Natural killer cell (primary cell): ENCODE data around the gene ERCC2. TPM values are rescaled to one million over a fixed set of nuclear protein-coding genes. Genes with fewer than 3 reads are reported as not detected.

Experiments
- ATAC-seq, 3 donors: fragments of 150-1000 bp in 2 of 3; fragments of 200-7000 bp in 1 of 3; cut with Tn5 transposase; 1 replicate in 1 of 3; 2 replicates in 2 of 3; pipeline ENCODE4 v1.10.0; 2021; ENCODE audit warnings: mild to moderate bottlenecking in 2 of 3, moderate library complexity in 2 of 3
- DNase-seq, 2 donors: peaks; one replicate each; pipeline versions ENCODE4 v3.0.0 to v3.0.0-alpha.2; 2013 to 2021; ENCODE audit warnings: mixed read lengths in 1 of 2
- H3K27ac ChIP-seq: one replicate; pipeline ENCODE4 v1.5.1; 2013; ENCODE audit warnings: mild to moderate bottlenecking, low read length
- H3K27me3 ChIP-seq: one replicate; pipeline ENCODE4 v1.6.1; 2013; ENCODE audit warnings: low read length; ENCODE audit not compliant: control insufficient read depth, insufficient read depth
- H3K36me3 ChIP-seq: one replicate; pipeline ENCODE4 v1.6.1; 2013; ENCODE audit warnings: low read length; ENCODE audit not compliant: control insufficient read depth, insufficient read depth
- H3K4me1 ChIP-seq: one replicate; pipeline ENCODE4 v1.6.1; 2013; ENCODE audit warnings: low read length; ENCODE audit not compliant: control insufficient read depth, insufficient read depth
- H3K4me3 ChIP-seq: one replicate; pipeline ENCODE4 v1.5.1; 2013; ENCODE audit warnings: low read length
- H3K9me3 ChIP-seq: one replicate; pipeline ENCODE4 v1.6.1; 2013; ENCODE audit warnings: low read length; ENCODE audit not compliant: control insufficient read depth, insufficient read depth
- H3K27ac Mint-ChIP-seq, 2 donors: one replicate each; pipeline ENCODE4 v1.8.0; 2022; ENCODE audit warnings: mild to moderate bottlenecking in 2 of 2, mixed read lengths in 2 of 2, moderate library complexity in 1 of 2
- H3K27me3 Mint-ChIP-seq, 2 donors: one replicate each; pipeline ENCODE4 v1.8.0; 2022; ENCODE audit warnings: low read depth in 2 of 2, mixed read lengths in 2 of 2
- H3K36me3 Mint-ChIP-seq: one replicate; pipeline ENCODE4 v1.8.0; 2022; ENCODE audit warnings: mixed read lengths
- H3K4me1 Mint-ChIP-seq, 2 donors: one replicate each; pipeline ENCODE4 v1.8.0; 2022; ENCODE audit warnings: mixed read lengths in 2 of 2
- H3K4me3 Mint-ChIP-seq: one replicate; pipeline ENCODE4 v1.8.0; 2022; ENCODE audit warnings: mild to moderate bottlenecking, moderate library complexity, mixed read lengths
- H3K9me3 Mint-ChIP-seq, 2 donors: one replicate each; pipeline ENCODE4 v1.8.0; 2022; ENCODE audit warnings: mixed read lengths in 2 of 2
- CTCF ChIP-seq: fragments of 200-600 bp; IDR thresholded peaks from one replicate; pipeline ENCODE4 v1.8.0; 2022; ENCODE audit warnings: antibody characterized with exemption
- WGBS: methylation state at CpG from one replicate; pipeline ENCODE4 v1.1.7; 2013; ENCODE audit warnings: missing lambda C conversion rate; ENCODE audit not compliant: insufficient coverage; 5-methylcytosine and 5-hydroxymethylcytosine counted together
- intact Hi-C: fragments of 100-400 bp; cut with micrococcal nuclease; formaldehyde crosslinking; loops from one replicate; pipeline ENCODE4 v1.14.2; 2022
- total RNA-seq, 4 donors: library from RNA; stranded (reverse); fragments of 120-200 nt in 1 of 4; gene quantifications; one replicate each; pipeline versions ENCODE4 v1.2.3 to v1.2.4, GENCODE V29; 2013 to 2022

Gene ERCC2
- total RNA-seq, 3 donors from 2014 or later (not counting 1 experiment from before 2014, with no cell fraction given): 13.4 to 22.3 (median 14.9) TPM

- Histone ChIP-seq H3K9me3 (no peaks in the 10 kb centered on the region), H3K27ac (no peak overlapping the region), H3K4me1 (peaks cover 6% of the 10 kb centered on the region), H3K27me3 (peaks cover 12% of the 10 kb centered on the region), H3K4me3 (no peak overlapping the region), H3K36me3 (no peaks in the 10 kb centered on the region)
- Mint-ChIP-seq H3K27ac (no peak overlapping the region), H3K4me3 (no peak overlapping the region), H3K36me3 (no peaks in the 10 kb centered on the region), H3K27me3 (peaks cover 7 to 10% of the 10 kb centered on the region in 2 donors), H3K4me1 (peaks cover 6% of the 10 kb centered on the region in 2 donors), H3K9me3 (no peaks in the 10 kb centered on the region)
- intact Hi-C loops: no loop called here
- no peak for ATAC-seq
- no peak for TF ChIP-seq CTCF
- DNase-seq: no peak
- 76% methylated on average over 15 of the region's 15 CpGs for WGBS
Observed at GRCh38 chr19:45344621-45345505, 25.5 kb downstream of the ERCC2 start.

- H3K36me3 Mint-ChIP-seq: no peaks in the 10 kb centered on the region
Observed at GRCh38 chr19:45342911-45343310, 27.5 kb downstream of the ERCC2 start.

GRCh38 chr19:45340899-45341453 is 29.4 kb downstream of the ERCC2 start:
- intact Hi-C loops: no loop called here
- Mint-ChIP-seq H3K36me3 (no peaks in the 10 kb centered on the region), H3K4me1 (peaks cover 10 to 12% of the 10 kb centered on the region in 2 donors), H3K27me3 (peaks cover 8 to 18% of the 10 kb centered on the region in 2 donors), H3K9me3 (no peaks in the 10 kb centered on the region), H3K4me3 (no peak overlapping the region), H3K27ac (no peak overlapping the region)
- peak in 2 of 3 donors; percentile 24 to 33 for ATAC-seq
- no peaks in the 10 kb centered on the region for H3K9me3 ChIP-seq
- no peak overlapping the region for H3K27ac ChIP-seq
- H3K4me1 ChIP-seq: peaks cover 10% of the 10 kb centered on the region
- no peak for TF ChIP-seq CTCF
- no peaks in the 10 kb centered on the region for H3K36me3 ChIP-seq
- H3K4me3 ChIP-seq: no peak overlapping the region
- 15% methylated on average over 25 of the region's 25 CpGs for WGBS
- DNase-seq: peak in 1 of 2 donors; percentile 19
- peaks cover 9% of the 10 kb centered on the region for H3K27me3 ChIP-seq

More at GRCh38 chr19:45342911-45343310, 27.5 kb downstream of the ERCC2 start:
- Histone ChIP-seq H3K9me3 (no peaks in the 10 kb centered on the region), H3K27me3 (peaks cover 12% of the 10 kb centered on the region), H3K36me3 (no peaks in the 10 kb centered on the region), H3K27ac (no peak overlapping the region), H3K4me1 (peaks cover 10% of the 10 kb centered on the region), H3K4me3 (no peak overlapping the region)
- Mint-ChIP-seq H3K27ac (no peak overlapping the region), H3K4me3 (no peak overlapping the region), H3K4me1 (peaks cover 10 to 12% of the 10 kb centered on the region in 2 donors), H3K27me3 (peaks cover 8 to 18% of the 10 kb centered on the region in 2 donors), H3K9me3 (no peaks in the 10 kb centered on the region)
- 83% methylated on average over 12 of the region's 13 CpGs for WGBS
- no peak for DNase-seq
- no peak for TF ChIP-seq CTCF
- no peak for ATAC-seq
- intact Hi-C loops: no loop called here
